Measurements from ENCODE around the gene HSF4.

DNA sequence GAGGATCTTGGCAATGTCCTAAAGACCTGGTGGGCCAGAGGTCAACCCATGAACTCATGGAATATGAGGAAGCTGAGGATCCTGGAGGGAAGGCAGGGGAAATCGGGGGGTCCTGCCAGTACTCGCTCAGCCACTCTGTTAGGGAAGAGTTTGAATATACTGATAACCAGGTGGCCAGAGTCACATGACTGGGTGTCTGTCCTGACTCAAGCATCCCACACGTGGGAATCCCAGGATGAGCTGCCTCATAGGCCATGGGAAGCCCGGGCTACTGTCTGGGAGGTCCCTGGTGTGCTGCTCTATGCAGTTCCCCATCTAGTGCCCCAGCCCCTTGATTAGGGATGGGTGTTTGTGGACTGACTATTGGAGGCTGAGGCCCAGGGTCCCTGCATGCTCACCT is 23.8 kb downstream of the HSF4 start:
- TF ChIP-seq, protein P1, sequence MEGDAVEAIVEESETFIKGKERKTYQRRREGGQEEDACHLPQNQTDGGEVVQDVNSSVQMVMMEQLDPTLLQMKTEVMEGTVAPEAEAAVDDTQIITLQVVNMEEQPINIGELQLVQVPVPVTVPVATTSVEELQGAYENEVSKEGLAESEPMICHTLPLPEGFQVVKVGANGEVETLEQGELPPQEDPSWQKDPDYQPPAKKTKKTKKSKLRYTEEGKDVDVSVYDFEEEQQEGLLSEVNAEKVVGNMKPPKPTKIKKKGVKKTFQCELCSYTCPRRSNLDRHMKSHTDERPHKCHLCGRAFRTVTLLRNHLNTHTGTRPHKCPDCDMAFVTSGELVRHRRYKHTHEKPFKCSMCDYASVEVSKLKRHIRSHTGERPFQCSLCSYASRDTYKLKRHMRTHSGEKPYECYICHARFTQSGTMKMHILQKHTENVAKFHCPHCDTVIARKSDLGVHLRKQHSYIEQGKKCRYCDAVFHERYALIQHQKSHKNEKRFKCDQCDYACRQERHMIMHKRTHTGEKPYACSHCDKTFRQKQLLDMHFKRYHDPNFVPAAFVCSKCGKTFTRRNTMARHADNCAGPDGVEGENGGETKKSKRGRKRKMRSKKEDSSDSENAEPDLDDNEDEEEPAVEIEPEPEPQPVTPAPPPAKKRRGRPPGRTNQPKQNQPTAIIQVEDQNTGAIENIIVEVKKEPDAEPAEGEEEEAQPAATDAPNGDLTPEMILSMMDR (conservative IDR thresholded peaks at IDR 0.05; ENCODE audit: low read length) = no peak
- TF ChIP-seq EZH2phosphoT487 (IDR thresholded peaks at IDR 0.05; ENCODE audit: borderline replicate concordance, low read depth, low read length) = no peak
